Natural killer cell (primary cell): ENCODE results near the gene B3GNT7. TPM values are rescaled to one million over a fixed set of nuclear protein-coding genes. Genes with fewer than 3 reads are reported as not detected.

Source experiments
- ATAC-seq, 3 donors: fragments of 150-1000 bp in 2 of 3; fragments of 200-7000 bp in 1 of 3; cut with Tn5 transposase; 1 replicate in 1 of 3; 2 replicates in 2 of 3; pipeline ENCODE4 v1.10.0; 2021; ENCODE audit warnings: mild to moderate bottlenecking in 2 of 3, moderate library complexity in 2 of 3
- DNase-seq, 2 donors: peaks; one replicate each; pipeline versions ENCODE4 v3.0.0 to v3.0.0-alpha.2; 2013 to 2021; ENCODE audit warnings: mixed read lengths in 1 of 2
- H3K27ac ChIP-seq: one replicate; pipeline ENCODE4 v1.5.1; 2013; ENCODE audit warnings: mild to moderate bottlenecking, low read length
- H3K27me3 ChIP-seq: one replicate; pipeline ENCODE4 v1.6.1; 2013; ENCODE audit warnings: low read length; ENCODE audit not compliant: control insufficient read depth, insufficient read depth
- H3K36me3 ChIP-seq: one replicate; pipeline ENCODE4 v1.6.1; 2013; ENCODE audit warnings: low read length; ENCODE audit not compliant: control insufficient read depth, insufficient read depth
- H3K4me1 ChIP-seq: one replicate; pipeline ENCODE4 v1.6.1; 2013; ENCODE audit warnings: low read length; ENCODE audit not compliant: control insufficient read depth, insufficient read depth
- H3K4me3 ChIP-seq: one replicate; pipeline ENCODE4 v1.5.1; 2013; ENCODE audit warnings: low read length
- H3K9me3 ChIP-seq: one replicate; pipeline ENCODE4 v1.6.1; 2013; ENCODE audit warnings: low read length; ENCODE audit not compliant: control insufficient read depth, insufficient read depth
- H3K27ac Mint-ChIP-seq, 2 donors: one replicate each; pipeline ENCODE4 v1.8.0; 2022; ENCODE audit warnings: mild to moderate bottlenecking in 2 of 2, mixed read lengths in 2 of 2, moderate library complexity in 1 of 2
- H3K27me3 Mint-ChIP-seq, 2 donors: one replicate each; pipeline ENCODE4 v1.8.0; 2022; ENCODE audit warnings: low read depth in 2 of 2, mixed read lengths in 2 of 2
- H3K36me3 Mint-ChIP-seq: one replicate; pipeline ENCODE4 v1.8.0; 2022; ENCODE audit warnings: mixed read lengths
- H3K4me1 Mint-ChIP-seq, 2 donors: one replicate each; pipeline ENCODE4 v1.8.0; 2022; ENCODE audit warnings: mixed read lengths in 2 of 2
- H3K4me3 Mint-ChIP-seq: one replicate; pipeline ENCODE4 v1.8.0; 2022; ENCODE audit warnings: mild to moderate bottlenecking, moderate library complexity, mixed read lengths
- H3K9me3 Mint-ChIP-seq, 2 donors: one replicate each; pipeline ENCODE4 v1.8.0; 2022; ENCODE audit warnings: mixed read lengths in 2 of 2
- CTCF ChIP-seq: fragments of 200-600 bp; IDR thresholded peaks from one replicate; pipeline ENCODE4 v1.8.0; 2022; ENCODE audit warnings: antibody characterized with exemption
- WGBS: methylation state at CpG from one replicate; pipeline ENCODE4 v1.1.7; 2013; ENCODE audit warnings: missing lambda C conversion rate; ENCODE audit not compliant: insufficient coverage; 5-methylcytosine and 5-hydroxymethylcytosine counted together
- intact Hi-C: fragments of 100-400 bp; cut with micrococcal nuclease; formaldehyde crosslinking; loops from one replicate; pipeline ENCODE4 v1.14.2; 2022
- total RNA-seq, 4 donors: library from RNA; stranded (reverse); fragments of 120-200 nt in 1 of 4; gene quantifications; one replicate each; pipeline versions ENCODE4 v1.2.3 to v1.2.4, GENCODE V29; 2013 to 2022

Gene B3GNT7
- total RNA-seq, 3 donors from 2014 or later (not counting 1 experiment from before 2014, with no cell fraction given): 87.5 to 151 (median 113) TPM

GRCh38 chr2:231436957-231437356 is 41.4 kb downstream of the B3GNT7 start:
- Histone ChIP-seq H3K27me3 (no peaks in the 10 kb centered on the region), H3K4me1 (no peaks in the 10 kb centered on the region), H3K4me3 (no peak overlapping the region), H3K9me3 (peaks cover 5% of the 10 kb centered on the region), H3K36me3 (no peaks in the 10 kb centered on the region), H3K27ac (no peak overlapping the region)
- Mint-ChIP-seq H3K27ac (no peak overlapping the region), H3K27me3 (peaks cover 0 to 1% of the 10 kb centered on the region in 2 donors), H3K9me3 (peaks cover 1 to 2% of the 10 kb centered on the region in 2 donors), H3K4me3 (no peak overlapping the region), H3K36me3 (peaks cover 3% of the 10 kb centered on the region), H3K4me1 (no peaks in the 10 kb centered on the region)
- ATAC-seq (no peak), DNase-seq (no peak)
- WGBS: 94% methylated on average over 13 of the region's 13 CpGs
- intact Hi-C loops: no loop called here
- no peak for TF ChIP-seq CTCF

- H3K4me3 ChIP-seq: no peak overlapping the region
- no peaks in the 10 kb centered on the region for H3K9me3 ChIP-seq
- DNase-seq (no peak), ATAC-seq (no peak)
- intact Hi-C loops: loop anchor here (5.0 kb wide), 1 partner anchor 37 kb away; no protein-coding TSS in a partner anchor
- H3K27ac Mint-ChIP-seq: no peak overlapping the region
- H3K9me3 Mint-ChIP-seq: no peaks in the 10 kb centered on the region
- peaks cover under 1% of the 10 kb centered on the region for H3K36me3 Mint-ChIP-seq
- H3K36me3 ChIP-seq: peaks cover 23% of the 10 kb centered on the region
- peaks cover 6% of the 10 kb centered on the region for H3K4me1 ChIP-seq
- H3K27ac ChIP-seq: no peak overlapping the region
- H3K27me3 ChIP-seq: no peaks in the 10 kb centered on the region
- no peak overlapping the region for H3K4me3 Mint-ChIP-seq
- H3K4me1 Mint-ChIP-seq: peaks cover 8 to 10% of the 10 kb centered on the region in 2 donors
- WGBS: 90% methylated on average over 3 of the region's 4 CpGs
- no peaks in the 10 kb centered on the region for H3K27me3 Mint-ChIP-seq
- no peak for TF ChIP-seq CTCF
Observed at GRCh38 chr2:231449503-231450054, 54.1 kb downstream of the B3GNT7 start.

GRCh38 chr2:231450548-231450989 is 55.1 kb downstream of the B3GNT7 start:
- Histone ChIP-seq H3K27ac (no peak overlapping the region), H3K9me3 (no peaks in the 10 kb centered on the region), H3K27me3 (no peaks in the 10 kb centered on the region), H3K4me3 (no peak overlapping the region), H3K4me1 (peaks cover 6% of the 10 kb centered on the region), H3K36me3 (peaks cover 33% of the 10 kb centered on the region)
- H3K4me1 Mint-ChIP-seq: peaks cover 15 to 17% of the 10 kb centered on the region in 2 donors
- intact Hi-C loops: loop anchor here (5.0 kb wide), 1 partner anchor 38 kb away; no protein-coding TSS in a partner anchor
- DNase-seq (no peak), ATAC-seq (no peak)
- H3K27me3 Mint-ChIP-seq: no peaks in the 10 kb centered on the region
- TF ChIP-seq CTCF: no peak
- no peaks in the 10 kb centered on the region for H3K9me3 Mint-ChIP-seq
- no peak overlapping the region for H3K4me3 Mint-ChIP-seq
- H3K27ac Mint-ChIP-seq: peak overlapping the region in 1 of 2 donors; percentile 38
- peaks cover 10% of the 10 kb centered on the region for H3K36me3 Mint-ChIP-seq
- WGBS: 91% methylated on average over 3 of the region's 4 CpGs

Other genes starting within 250 kb of the B3GNT7 start
- gene ARMC9, start 197.1 kb upstream of the B3GNT7 start, total RNA-seq: 1 to 10 TPM; 1.2 to 2.3 (median 2.0) TPM
- 100 to 1,000 TPM; 485 to 540 (median 529) TPM for gene NCL, start 68.8 kb downstream of the B3GNT7 start, total RNA-seq
- gene NMUR1, start 134.7 kb downstream of the B3GNT7 start, total RNA-seq: 100 to 1,000 TPM in 1 of 3 donors, 10 to 100 TPM in 2; 67.4 to 103 (median 80.2) TPM
- gene TEX44, start 197.2 kb downstream of the B3GNT7 start, total RNA-seq: not detected